Fibroblast of lung (primary cell): Measurements from ENCODE around the gene MYH9.
"Not testable (repeated sequence)": the region's sequence is repeated elsewhere in the genome, so short reads cannot be mapped to it uniquely, and the experiment has no call there.

ENCODE experiments used
- CTCF ChIP-seq, 2 donors: IDR thresholded peaks in 1 of 2; conservative IDR thresholded peaks in 1 of 2; 1 replicate in 1 of 2; 2 replicates in 1 of 2; pipeline ENCODE4 v1.5.1; 2011 to 2012; ENCODE audit warnings: low read length in 2 of 2, control low read depth in 1 of 2, inconsistent platforms in 1 of 2, low read depth in 1 of 2, mild to moderate bottlenecking in 1 of 2
- EZH2 ChIP-seq: IDR thresholded peaks from 2 replicates; pipeline ENCODE4 v1.5.1; 2012; ENCODE audit warnings: low read length, control low read depth, mild to moderate bottlenecking; ENCODE audit errors: missing control alignments

- not testable (repeated sequence) for TF ChIP-seq CTCF (conservative IDR thresholded peaks at IDR 0.05 in 1 of 2, IDR thresholded peaks at IDR 0.05 in 1 of 2; ENCODE audit: low read depth in 1 of 2, low read length in 2 of 2); EZH2
These were observed 124.5 kb downstream of the MYH9 start for GRCh38 chr22:36263216-36263673.
